Mesothelial cell of epicardium (in vitro differentiated cells): Measurements from ENCODE around the gene IL1R2. TPM values are rescaled to one million over a fixed set of nuclear protein-coding genes. Genes with fewer than 3 reads are reported as not detected.

Experiments
- DNase-seq, 2 experiments: peaks; one replicate each; pipeline ENCODE4 v3.0.0; 2021; ENCODE audit warnings: low spot score in 2 of 2; ENCODE audit not compliant: unreplicated experiment in 2 of 2
- H3K27ac Mint-ChIP-seq: 2 replicates; pipeline ENCODE4 v1.8.0; 2021; ENCODE audit warnings: mixed read lengths
- H3K27me3 Mint-ChIP-seq: 2 replicates; pipeline ENCODE4 v1.8.0; 2021; ENCODE audit warnings: low read depth, mixed read lengths
- H3K36me3 Mint-ChIP-seq: 2 replicates; pipeline ENCODE4 v1.8.0; 2021; ENCODE audit warnings: mixed read lengths
- H3K4me1 Mint-ChIP-seq: 2 replicates; pipeline ENCODE4 v1.8.0; 2021; ENCODE audit warnings: mixed read lengths
- H3K4me3 Mint-ChIP-seq: 2 replicates; pipeline ENCODE4 v1.8.0; 2021; ENCODE audit warnings: mild to moderate bottlenecking, moderate library complexity, mixed read lengths
- H3K9me3 Mint-ChIP-seq: 2 replicates; pipeline ENCODE4 v1.8.0; 2021; ENCODE audit warnings: mixed read lengths
- total RNA-seq: library from RNA; stranded (reverse); gene quantifications from 3 replicates; pipeline ENCODE4 v1.2.1, GENCODE V29; 2021
- TF ChIP-seq, protein P1 (sequence below): fragments of 200-600 bp; sonication (generic); IDR thresholded peaks from one replicate; pipeline ENCODE4 v1.5.0; 2021; ENCODE audit warnings: antibody characterized with exemption; ENCODE audit not compliant: unreplicated experiment

The IL1R2 gene
- total RNA-seq, 1 donor from 2014 or later, result not detected

DNA sequence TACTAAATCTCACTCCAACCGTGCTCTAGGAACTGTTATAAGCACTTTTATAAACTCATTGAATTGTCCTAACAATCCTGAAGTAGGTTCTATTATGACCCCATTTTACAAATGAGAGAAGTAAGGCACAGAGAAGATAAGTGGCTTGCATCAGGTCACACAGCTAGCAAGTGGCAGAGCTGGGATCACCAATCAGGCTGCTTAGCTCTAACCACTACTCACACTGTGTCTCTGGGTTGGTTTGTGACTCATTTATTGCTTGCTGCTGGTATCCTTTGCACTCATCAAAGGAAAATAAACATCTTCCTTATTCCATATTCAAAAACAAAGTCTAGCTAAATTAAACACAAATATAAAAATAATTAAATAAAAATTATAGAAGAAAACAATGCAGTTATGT is 42.5 kb upstream of the IL1R2 start:
- no peaks in the 10 kb centered on the region for H3K4me1 Mint-ChIP-seq

DNA sequence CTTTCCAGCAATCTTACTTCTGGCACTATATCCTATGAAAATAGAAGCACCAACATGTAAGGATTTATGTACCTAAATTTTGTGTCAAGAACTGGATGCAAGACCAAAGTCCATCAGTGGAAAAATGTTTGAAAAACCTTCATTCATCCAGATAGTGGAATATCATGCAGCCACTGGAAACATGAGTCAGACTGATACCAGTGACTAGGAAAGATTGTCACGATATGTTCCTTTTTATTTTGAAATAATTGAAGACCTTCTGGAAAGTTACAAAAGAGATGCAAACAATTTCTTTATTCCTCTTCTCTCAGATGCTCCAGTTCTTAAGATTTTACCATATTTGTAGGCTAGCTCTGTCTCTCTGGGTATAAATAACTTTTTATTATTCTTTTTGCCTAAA is 40.5 kb upstream of the IL1R2 start:
- peaks cover 20% of the 10 kb centered on the region for H3K9me3 Mint-ChIP-seq
- no peaks in the 10 kb centered on the region for H3K4me1 Mint-ChIP-seq
- peaks cover 3% of the 10 kb centered on the region for H3K36me3 Mint-ChIP-seq
- H3K4me3 Mint-ChIP-seq, result no peak overlapping the region
- DNase-seq, result no peak
- H3K27me3 Mint-ChIP-seq, result no peaks in the 10 kb centered on the region
- H3K27ac Mint-ChIP-seq, result no peak overlapping the region
- TF ChIP-seq, protein P1, sequence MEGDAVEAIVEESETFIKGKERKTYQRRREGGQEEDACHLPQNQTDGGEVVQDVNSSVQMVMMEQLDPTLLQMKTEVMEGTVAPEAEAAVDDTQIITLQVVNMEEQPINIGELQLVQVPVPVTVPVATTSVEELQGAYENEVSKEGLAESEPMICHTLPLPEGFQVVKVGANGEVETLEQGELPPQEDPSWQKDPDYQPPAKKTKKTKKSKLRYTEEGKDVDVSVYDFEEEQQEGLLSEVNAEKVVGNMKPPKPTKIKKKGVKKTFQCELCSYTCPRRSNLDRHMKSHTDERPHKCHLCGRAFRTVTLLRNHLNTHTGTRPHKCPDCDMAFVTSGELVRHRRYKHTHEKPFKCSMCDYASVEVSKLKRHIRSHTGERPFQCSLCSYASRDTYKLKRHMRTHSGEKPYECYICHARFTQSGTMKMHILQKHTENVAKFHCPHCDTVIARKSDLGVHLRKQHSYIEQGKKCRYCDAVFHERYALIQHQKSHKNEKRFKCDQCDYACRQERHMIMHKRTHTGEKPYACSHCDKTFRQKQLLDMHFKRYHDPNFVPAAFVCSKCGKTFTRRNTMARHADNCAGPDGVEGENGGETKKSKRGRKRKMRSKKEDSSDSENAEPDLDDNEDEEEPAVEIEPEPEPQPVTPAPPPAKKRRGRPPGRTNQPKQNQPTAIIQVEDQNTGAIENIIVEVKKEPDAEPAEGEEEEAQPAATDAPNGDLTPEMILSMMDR, result no peak

More for the DNA sequence above, 42.5 kb upstream of the IL1R2 start:
- no peak overlapping the region for H3K27ac Mint-ChIP-seq
- peaks cover 3% of the 10 kb centered on the region for H3K36me3 Mint-ChIP-seq
- no peak for DNase-seq
- no peak overlapping the region for H3K4me3 Mint-ChIP-seq
- H3K9me3 Mint-ChIP-seq, result peaks cover 20% of the 10 kb centered on the region
- H3K27me3 Mint-ChIP-seq, result no peaks in the 10 kb centered on the region
- TF ChIP-seq, protein P1, result no peak

DNA sequence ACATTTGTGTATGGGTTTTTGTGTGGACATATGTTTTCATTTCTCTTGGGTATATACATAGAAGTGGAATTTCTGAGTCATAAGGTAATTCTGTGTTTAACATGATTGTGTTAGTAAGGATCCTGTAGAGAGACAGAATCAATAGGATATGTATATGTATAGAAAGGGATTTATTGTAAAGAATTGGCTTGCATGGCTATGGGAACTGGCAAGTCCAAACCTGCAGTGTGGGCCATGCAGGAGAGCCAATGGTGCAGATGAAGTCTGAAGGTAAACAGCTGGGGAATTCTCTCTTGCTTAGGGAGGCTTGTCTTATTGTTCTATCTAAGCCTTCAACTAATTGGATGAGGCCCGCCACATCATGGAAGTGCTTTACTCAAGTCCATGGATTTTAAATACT is 39.2 kb upstream of the IL1R2 start:
- no peaks in the 10 kb centered on the region for H3K4me1 Mint-ChIP-seq
- H3K4me3 Mint-ChIP-seq, result no peak overlapping the region
- TF ChIP-seq, protein P1, result no peak
- peaks cover 24% of the 10 kb centered on the region for H3K9me3 Mint-ChIP-seq
- DNase-seq, result no peak
- no peaks in the 10 kb centered on the region for H3K27me3 Mint-ChIP-seq
- H3K36me3 Mint-ChIP-seq, result peaks cover 3% of the 10 kb centered on the region
- no peak overlapping the region for H3K27ac Mint-ChIP-seq

DNA sequence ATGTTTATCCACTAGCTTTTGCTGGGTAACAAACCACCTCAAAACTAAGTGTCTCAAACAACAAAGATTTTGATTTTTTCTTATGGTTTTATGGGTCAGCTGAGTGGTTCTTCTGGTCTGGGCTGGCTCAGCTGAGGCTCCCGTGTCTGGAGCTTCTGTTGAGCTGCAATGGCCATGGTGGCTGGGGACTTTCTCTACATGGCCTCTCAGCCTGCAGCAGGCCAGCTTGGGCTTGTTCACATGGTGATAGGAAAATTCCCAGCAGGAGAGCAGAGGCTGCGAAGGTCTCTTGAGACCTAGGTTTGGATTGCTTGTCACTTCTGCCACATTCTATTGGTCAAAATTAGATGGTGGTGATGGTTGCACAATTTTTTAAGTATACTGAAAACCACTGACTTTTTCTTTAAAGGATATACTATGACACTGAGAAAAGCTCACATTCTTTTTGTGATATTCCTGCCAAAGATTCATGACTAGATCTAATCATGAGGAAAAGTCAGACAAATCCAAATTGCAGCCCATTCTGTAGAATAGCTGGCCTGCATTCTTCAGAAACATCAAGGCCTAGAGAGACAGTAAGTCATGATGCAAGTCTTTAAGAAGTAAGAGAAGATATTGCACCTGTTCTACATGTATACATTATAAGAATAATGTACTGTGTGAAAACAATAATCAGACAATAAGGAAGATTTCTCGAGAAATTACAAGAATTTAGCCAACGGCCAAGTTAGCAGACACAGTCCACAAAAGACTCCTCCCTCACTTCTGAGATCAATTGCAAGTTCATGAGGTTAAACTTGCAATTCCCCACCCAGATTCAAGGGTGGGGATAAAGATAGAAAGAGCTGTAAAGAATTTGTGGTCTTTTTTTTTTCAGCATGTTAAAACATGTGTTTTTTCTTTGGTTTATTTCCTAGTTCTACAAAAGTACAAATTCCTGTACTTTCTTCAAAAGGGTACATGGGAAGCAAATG is 35.0 kb upstream of the IL1R2 start:
- H3K9me3 Mint-ChIP-seq, result peaks cover 17% of the 10 kb centered on the region
- H3K27me3 Mint-ChIP-seq, result no peaks in the 10 kb centered on the region
- H3K4me3 Mint-ChIP-seq, result no peak overlapping the region
- no peak for DNase-seq
- H3K27ac Mint-ChIP-seq, result no peak overlapping the region
- TF ChIP-seq, protein P1, result no peak
- H3K4me1 Mint-ChIP-seq, result peaks cover 7% of the 10 kb centered on the region
- H3K36me3 Mint-ChIP-seq, result peaks cover 2% of the 10 kb centered on the region

DNA sequence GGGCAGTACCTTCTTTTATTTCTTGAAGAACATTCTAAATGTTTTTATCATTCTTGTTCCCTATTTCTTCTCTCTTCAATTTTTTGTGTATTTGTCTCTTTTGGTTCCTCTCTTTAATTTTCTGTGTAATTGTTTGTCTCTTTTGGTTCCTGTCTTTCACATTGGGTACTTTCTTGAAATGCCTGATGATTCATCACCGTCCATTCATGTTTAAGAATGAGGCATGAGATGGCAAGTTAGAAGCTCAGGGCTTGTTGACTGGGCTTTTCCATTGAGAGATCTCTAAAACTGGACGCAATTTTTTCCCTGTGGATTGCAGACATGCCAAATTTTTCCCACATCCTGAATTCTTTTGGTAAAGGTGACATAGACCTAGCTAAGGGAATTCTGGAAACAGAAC is 33.7 kb upstream of the IL1R2 start:
- Mint-ChIP-seq H3K36me3 (peaks cover 2% of the 10 kb centered on the region), H3K27ac (no peak overlapping the region), H3K9me3 (peaks cover 11% of the 10 kb centered on the region), H3K4me3 (no peak overlapping the region), H3K4me1 (peaks cover 8% of the 10 kb centered on the region), H3K27me3 (no peaks in the 10 kb centered on the region)
- TF ChIP-seq, protein P1, result no peak
- no peak for DNase-seq
